H1 (cell line): ENCODE data around the gene ASXL3.

Source experiments
- CHD2 ChIP-seq: IDR thresholded peaks from 2 replicates; pipeline ENCODE4 v1.6.1; 2012; ENCODE audit warnings: low read length, improper control_type of control experiment
- EZH2 ChIP-seq: fragments of 200-600 bp; sonication (generic); IDR thresholded peaks from 2 replicates; pipeline ENCODE4 v1.7.1; 2012; ENCODE audit warnings: low read depth, mild to moderate bottlenecking, moderate library complexity, low read length, inconsistent platforms; ENCODE audit not compliant: severe bottlenecking
- GABPA ChIP-seq: IDR thresholded peaks from 2 replicates; pipeline ENCODE4 v1.6.1; 2011; ENCODE audit warnings: mild to moderate bottlenecking, low read length, moderate library complexity, borderline replicate concordance; ENCODE audit not compliant: insufficient read depth
- HDAC2 ChIP-seq, 2 experiments: fragments of 300-600 bp in 1 of 2; sonication (generic) in 1 of 2; IDR thresholded peaks; 2 replicates each; pipeline ENCODE4 v1.6.1; 2011 to 2012; ENCODE audit warnings: low read depth in 2 of 2, low read length in 2 of 2, mild to moderate bottlenecking in 2 of 2, moderate library complexity in 2 of 2, borderline replicate concordance in 1 of 2, inconsistent platforms in 1 of 2
- NRF1 ChIP-seq: IDR thresholded peaks from 2 replicates; pipeline ENCODE4 v1.6.1; 2011; ENCODE audit warnings: mild to moderate bottlenecking, low read depth, low read length, improper control_type of control experiment
- POLR2A ChIP-seq, 2 experiments: IDR thresholded peaks; 1 replicate in 1 of 2; 2 replicates in 1 of 2; pipeline ENCODE4 v1.6.1; 2011; ENCODE audit warnings: low read depth in 2 of 2, low read length in 2 of 2, mild to moderate bottlenecking in 2 of 2; ENCODE audit errors: control extremely low read depth in 1 of 2
- POLR2AphosphoS5 ChIP-seq: IDR thresholded peaks from 2 replicates; pipeline ENCODE4 v1.6.1; 2011; ENCODE audit warnings: low read depth, low read length
- RNF2 ChIP-seq: fragments of 200-900, 300-1000 bp; sonication (generic); IDR thresholded peaks from 2 replicates; pipeline ENCODE4 v1.7.1; 2016; ENCODE audit warnings: borderline replicate concordance, low read depth, mild to moderate bottlenecking, antibody characterized with exemption, low read length; ENCODE audit not compliant: poor library complexity, severe bottlenecking; ENCODE audit errors: missing control alignments
- SIN3A ChIP-seq, 2 experiments: IDR thresholded peaks in 1 of 2; conservative IDR thresholded peaks in 1 of 2; 2 replicates each; pipeline ENCODE4 v1.6.1; 2011 to 2012; ENCODE audit warnings: low read length in 2 of 2, improper control_type of control experiment in 1 of 2, low read depth in 1 of 2, mild to moderate bottlenecking in 1 of 2
- TF ChIP-seq, protein P1 (sequence below), 3 experiments: IDR thresholded peaks; 1 replicate in 2 of 3; 2 replicates in 1 of 3; pipeline versions ENCODE4 v1.5.1 to v1.6.1; 2011; ENCODE audit warnings: low read length in 3 of 3, mild to moderate bottlenecking in 3 of 3, inconsistent platforms in 2 of 3, low read depth in 1 of 3, moderate library complexity in 1 of 3; ENCODE audit not compliant: insufficient read depth in 1 of 3; ENCODE audit errors: control extremely low read depth in 1 of 3

DNA sequence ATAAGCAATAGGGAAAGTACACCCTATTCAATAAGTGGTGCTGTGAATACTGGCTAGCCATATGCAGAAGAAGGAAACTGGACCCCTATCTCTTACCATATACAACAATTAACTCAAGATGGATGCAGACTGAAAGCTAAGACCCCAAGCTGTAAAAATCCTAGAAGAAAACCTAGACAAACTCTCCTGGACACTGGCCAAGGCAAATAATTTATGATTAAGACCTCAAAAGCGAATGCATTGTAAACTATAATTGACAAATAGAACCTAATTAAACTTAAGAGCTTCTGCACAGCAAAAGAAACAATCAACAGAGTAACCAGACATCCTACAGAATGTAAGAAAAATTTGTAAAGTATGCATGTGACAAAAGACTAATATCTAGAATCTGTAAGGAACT lies 41.1 kb upstream of the ASXL3 start:
- TF ChIP-seq, protein P1, sequence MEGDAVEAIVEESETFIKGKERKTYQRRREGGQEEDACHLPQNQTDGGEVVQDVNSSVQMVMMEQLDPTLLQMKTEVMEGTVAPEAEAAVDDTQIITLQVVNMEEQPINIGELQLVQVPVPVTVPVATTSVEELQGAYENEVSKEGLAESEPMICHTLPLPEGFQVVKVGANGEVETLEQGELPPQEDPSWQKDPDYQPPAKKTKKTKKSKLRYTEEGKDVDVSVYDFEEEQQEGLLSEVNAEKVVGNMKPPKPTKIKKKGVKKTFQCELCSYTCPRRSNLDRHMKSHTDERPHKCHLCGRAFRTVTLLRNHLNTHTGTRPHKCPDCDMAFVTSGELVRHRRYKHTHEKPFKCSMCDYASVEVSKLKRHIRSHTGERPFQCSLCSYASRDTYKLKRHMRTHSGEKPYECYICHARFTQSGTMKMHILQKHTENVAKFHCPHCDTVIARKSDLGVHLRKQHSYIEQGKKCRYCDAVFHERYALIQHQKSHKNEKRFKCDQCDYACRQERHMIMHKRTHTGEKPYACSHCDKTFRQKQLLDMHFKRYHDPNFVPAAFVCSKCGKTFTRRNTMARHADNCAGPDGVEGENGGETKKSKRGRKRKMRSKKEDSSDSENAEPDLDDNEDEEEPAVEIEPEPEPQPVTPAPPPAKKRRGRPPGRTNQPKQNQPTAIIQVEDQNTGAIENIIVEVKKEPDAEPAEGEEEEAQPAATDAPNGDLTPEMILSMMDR (IDR thresholded peaks at IDR 0.05; ENCODE audit: control extremely low read depth in 1 of 3, insufficient read depth in 1 of 3, low read depth in 1 of 3, low read length in 3 of 3): no peak
- TF ChIP-seq POLR2AphosphoS5 (no peak), RNF2 (no peak), SIN3A (conservative IDR thresholded peaks at IDR 0.05 in 1 of 2, IDR thresholded peaks at IDR 0.05 in 1 of 2; ENCODE audit: low read depth in 1 of 2, low read length in 2 of 2) (no peak), POLR2A (IDR thresholded peaks at IDR 0.05; ENCODE audit: control extremely low read depth in 1 of 2, low read depth in 2 of 2, low read length in 2 of 2) (no peak), EZH2 (no peak), GABPA (no peak), CHD2 (no peak), HDAC2 (IDR thresholded peaks at IDR 0.05; ENCODE audit: borderline replicate concordance in 1 of 2, low read depth in 2 of 2, low read length in 2 of 2) (no peak), NRF1 (no peak)
